GM21576 (cell line): ENCODE data around the gene CDK14.

Experiments
- ATAC-seq: cut with Tn5 transposase; IDR thresholded peaks from one replicate; pipeline ENCODE4 v1.9.1; 2021; ENCODE audit warnings: mild to moderate bottlenecking, moderate library complexity; ENCODE audit not compliant: unreplicated experiment

Gene CDK14

GRCh38 chr7:90833443-90833842 is 237.3 kb downstream of the CDK14 start:
- no peak for ATAC-seq

GRCh38 chr7:90834771-90835170 is 238.7 kb downstream of the CDK14 start:
- no peak for ATAC-seq

GRCh38 chr7:90835861-90836260 is 239.7 kb downstream of the CDK14 start:
- no peak for ATAC-seq

GRCh38 chr7:90836937-90837336 is 240.8 kb downstream of the CDK14 start:
- ATAC-seq = no peak

GRCh38 chr7:90838799-90839198 is 242.7 kb downstream of the CDK14 start:
- ATAC-seq = no peak

- no peak for ATAC-seq
Measured at GRCh38 chr7:90839316-90839715, 243.2 kb downstream of the CDK14 start.

- no peak for ATAC-seq
Measured at GRCh38 chr7:90839727-90840291, 243.7 kb downstream of the CDK14 start.

- ATAC-seq = no peak
Measured at GRCh38 chr7:90841759-90842429, 245.8 kb downstream of the CDK14 start.

GRCh38 chr7:90842430-90842788 is 246.3 kb downstream of the CDK14 start:
- no peak for ATAC-seq

- no peak for ATAC-seq
Measured at GRCh38 chr7:90843472-90843871, 247.4 kb downstream of the CDK14 start.

GRCh38 chr7:90844421-90844820 is 248.3 kb downstream of the CDK14 start:
- ATAC-seq = no peak

GRCh38 chr7:90846192-90846591 is 250.1 kb downstream of the CDK14 start:
- no peak for ATAC-seq

- ATAC-seq = no peak
Measured at GRCh38 chr7:90850066-90850465, 253.9 kb downstream of the CDK14 start.

GRCh38 chr7:90850471-90850870 is 254.3 kb downstream of the CDK14 start:
- ATAC-seq = no peak

- ATAC-seq = peak; percentile 65
Measured at GRCh38 chr7:90853205-90853604, 257.1 kb downstream of the CDK14 start.

GRCh38 chr7:90856351-90857070 is 260.4 kb downstream of the CDK14 start:
- ATAC-seq = no peak

- ATAC-seq = no peak
Measured at GRCh38 chr7:90857603-90858002, 261.5 kb downstream of the CDK14 start.

GRCh38 chr7:90858546-90858945 is 262.4 kb downstream of the CDK14 start:
- no peak for ATAC-seq

GRCh38 chr7:90859521-90859920 is 263.4 kb downstream of the CDK14 start:
- no peak for ATAC-seq

GRCh38 chr7:90864088-90864487 is 268.0 kb downstream of the CDK14 start:
- no peak for ATAC-seq

GRCh38 chr7:90869335-90869734 is 273.2 kb downstream of the CDK14 start:
- no peak for ATAC-seq

GRCh38 chr7:90876701-90877100 is 280.6 kb downstream of the CDK14 start:
- no peak for ATAC-seq
